ENCODE measurements around the gene LGMN.
A peak's percentile ranks its signal among the peaks of the same experiment; 100 is the strongest.

LGMN gene

DNA sequence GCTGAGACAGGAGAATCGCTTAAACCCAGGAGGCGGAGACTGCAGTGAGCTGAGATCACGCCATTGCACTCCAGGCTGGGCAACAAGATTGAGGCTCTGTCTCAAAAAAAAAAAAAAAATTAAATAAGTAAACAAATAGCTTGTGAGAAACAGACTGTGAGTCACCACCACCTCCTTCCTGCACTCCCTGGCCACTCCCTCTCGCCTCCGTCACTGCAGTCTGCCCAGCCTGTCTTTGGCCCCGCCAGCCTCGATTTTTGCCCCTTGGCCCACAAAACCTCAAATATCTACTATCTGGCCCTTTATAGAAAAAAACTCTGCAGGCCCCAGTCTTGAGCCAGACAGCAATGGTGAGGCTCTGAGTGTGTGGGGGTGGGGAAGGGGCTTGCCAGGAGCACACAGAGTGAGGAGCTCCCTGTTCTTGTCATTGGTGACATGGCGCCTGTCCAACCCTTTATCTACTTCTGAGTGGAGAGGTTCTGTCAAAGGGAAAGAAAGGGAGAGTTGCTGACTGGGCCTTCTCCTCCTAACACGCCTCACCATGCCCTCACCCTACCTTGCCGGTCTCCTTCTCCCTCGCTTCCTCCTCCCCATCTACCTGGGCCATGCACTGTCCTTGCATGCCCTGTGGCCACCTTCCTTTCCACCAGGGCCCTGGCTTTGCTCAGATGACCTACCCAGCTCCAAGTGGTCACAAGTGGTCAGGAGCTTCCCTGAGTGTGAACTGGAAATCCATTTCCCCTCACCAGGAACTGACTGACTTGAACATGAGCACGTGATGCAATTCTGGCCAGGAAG, 22.1 kb downstream of the LGMN start:
- no peak for DNase-seq (ENCODE audit: low read depth in 2 of 2)

DNA sequence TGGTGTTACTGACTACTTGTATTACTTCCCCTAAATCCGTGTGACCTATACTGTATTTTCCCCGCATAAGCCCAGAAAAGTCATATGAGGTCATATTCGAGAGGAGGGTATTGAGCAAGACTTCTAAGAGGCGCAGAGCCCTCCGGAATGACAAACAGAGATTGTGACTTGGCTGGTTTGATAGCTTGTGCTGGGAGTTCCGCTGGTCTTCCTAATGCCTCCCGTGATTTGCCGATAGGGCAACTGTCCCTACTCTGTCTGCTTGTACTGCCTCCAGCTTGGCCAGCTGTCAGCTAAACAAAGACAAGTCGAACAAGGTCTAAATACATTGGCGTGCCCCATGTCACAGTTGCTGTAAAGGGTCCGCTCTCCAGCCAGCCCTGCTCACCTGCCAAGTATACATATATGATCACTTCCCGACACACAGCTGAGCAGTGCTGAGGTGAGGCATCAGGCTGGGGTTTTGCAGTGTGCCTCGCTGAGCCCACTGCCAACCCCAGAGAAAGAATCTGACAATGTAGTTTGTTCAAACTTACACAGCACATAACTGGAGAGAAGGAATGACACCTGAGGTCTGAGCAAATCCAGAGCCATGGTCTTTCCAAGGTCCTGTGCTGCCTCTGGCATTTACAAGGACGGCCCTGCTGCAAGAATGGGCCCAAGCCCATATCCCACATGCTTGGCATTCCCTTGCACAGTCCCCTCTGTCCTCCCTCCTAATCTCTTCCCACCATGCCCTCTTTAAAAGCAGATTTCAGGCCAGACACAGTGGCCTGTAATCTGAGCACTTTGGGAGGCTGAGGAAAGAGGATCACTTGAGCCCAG, 23.7 kb downstream of the LGMN start:
- DNase-seq (ENCODE audit: low read depth in 2 of 2), result no peak

DNA sequence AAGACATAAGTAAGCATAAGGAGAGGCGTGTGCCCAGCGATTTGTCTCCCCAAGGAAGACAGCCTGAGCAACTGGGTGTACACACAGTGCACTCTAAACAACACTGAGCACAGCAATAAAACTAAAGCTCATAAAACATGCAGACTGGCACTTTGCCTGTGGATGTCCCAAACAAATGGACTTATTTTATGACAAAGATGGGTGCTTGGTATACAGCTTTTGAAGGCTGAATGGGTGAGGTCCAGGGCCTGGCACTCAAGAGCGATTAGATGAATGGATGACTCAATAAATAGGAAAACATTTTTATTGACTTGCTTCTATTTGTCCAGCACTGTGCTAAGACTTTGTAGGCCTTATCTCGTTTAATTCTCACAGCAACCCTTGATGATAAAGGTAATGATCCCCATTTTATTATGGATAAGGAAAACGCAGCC, 28.5 kb downstream of the LGMN start:
- no peak for DNase-seq (ENCODE audit: low read depth in 2 of 2)

DNA sequence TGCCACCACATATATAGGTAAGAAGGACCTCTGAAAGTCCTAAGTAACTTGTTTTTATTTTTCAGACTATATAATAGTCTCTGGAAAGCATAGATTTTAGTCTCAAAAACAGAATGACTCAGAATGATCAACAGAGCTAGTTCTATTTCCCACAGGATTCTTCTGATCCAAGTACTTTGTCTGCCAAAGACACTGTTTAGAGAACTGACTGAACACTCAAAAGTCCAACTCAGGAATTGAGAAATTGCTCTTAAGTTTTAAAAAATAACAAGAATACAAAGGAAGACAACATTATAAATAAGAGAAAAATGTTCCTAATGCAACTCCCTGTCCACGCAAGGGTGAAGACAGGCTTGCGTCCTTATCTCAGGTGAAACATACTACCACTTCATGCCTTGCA, 29.0 kb downstream of the LGMN start:
- DNase-seq (ENCODE audit: low read depth in 2 of 2), result no peak

DNA sequence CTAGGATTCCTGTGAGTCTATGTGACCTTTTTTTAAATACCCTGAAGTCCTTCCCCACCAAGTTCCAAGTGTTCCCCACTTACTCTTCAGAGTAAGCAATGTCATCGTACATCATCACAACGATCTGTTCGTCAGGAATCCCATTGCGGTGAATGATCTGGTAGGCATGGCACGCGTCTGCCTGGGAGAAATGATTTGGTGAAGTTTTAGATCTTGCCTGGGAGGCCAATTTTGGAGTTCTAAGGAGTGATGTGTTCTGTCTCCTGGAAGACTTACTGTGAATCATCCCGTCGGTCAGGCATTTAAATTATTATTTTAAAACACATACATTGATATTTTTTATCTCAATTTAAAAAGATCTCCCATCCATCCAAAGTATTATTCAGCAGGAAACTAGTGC, 29.8 kb downstream of the LGMN start:
- DNase-seq (ENCODE audit: low read depth in 2 of 2), result no peak

DNA sequence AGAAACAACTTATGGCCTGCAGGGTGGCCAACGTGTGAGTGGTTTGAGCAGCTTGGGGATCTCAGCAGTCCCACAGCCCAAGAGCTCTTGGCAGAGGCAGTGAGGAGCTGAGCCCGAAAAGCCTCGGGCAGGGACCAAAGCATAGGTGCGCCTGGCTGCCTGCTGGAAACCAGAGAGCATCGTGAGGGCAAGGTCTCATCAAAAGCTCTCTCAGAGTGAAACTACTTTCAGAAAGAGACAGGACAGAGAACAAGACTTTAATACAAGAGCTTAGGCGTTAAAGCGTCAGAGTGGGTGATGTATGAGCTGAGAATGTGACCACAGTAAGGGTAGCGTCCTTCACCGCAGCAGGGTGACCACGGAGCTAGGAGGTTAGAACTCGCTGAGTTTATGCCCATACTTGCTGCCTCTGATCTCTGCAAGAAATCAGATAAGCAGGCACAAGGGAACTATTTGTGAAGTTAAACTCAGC, 30.8 kb downstream of the LGMN start:
- no peak for DNase-seq (ENCODE audit: low read depth in 2 of 2)

DNA sequence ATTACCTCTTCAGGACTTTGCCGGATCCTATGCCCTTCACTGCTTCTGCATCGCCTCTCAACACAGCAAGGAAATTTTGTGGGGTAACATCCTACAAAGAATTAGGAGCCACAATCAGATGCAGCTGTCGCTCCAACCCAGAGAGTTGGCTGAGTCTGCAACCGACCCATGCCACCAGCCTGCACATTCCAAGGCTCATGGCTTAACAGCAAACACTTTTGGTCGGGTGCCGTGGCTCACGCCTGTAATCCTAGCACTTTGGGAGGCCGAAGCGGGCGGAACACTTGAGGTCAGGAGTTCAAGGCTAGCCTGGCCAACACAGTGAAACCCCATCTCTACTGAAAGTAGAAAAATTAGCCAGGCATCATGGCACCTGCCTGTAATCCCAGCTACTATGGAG, 32.3 kb downstream of the LGMN start:
- DNase-seq (ENCODE audit: low read depth in 2 of 2), result no peak

DNA sequence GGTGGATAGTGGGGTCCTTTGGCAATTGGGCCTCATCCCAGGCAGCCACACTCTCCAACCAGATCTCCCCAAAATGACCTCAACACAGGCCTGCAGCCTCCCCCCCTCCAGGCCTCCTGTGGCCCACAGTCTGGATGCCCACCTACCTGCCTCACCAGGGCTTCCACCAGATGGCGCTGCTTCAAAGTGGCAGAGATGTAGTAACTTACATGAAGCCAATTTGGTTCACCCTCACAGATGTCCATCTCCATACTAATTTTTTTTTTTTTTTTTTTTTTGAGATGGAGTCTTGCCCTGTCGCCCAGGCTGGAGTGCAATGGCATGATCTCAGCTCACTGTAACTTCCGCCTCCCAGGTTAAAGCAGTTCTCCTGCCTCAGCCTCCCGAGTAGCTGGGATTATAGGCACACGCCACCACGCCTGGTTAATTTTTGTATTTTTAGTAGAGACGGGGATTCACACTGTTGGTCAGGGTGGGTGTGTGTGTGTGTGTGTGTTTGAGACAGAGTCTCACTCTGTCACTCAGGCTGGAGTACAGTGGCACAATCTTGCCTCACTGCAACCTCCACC, 33.6 kb downstream of the LGMN start:
- DNase-seq (ENCODE audit: low read depth in 2 of 2), result peak; percentile 58 to 68

DNA sequence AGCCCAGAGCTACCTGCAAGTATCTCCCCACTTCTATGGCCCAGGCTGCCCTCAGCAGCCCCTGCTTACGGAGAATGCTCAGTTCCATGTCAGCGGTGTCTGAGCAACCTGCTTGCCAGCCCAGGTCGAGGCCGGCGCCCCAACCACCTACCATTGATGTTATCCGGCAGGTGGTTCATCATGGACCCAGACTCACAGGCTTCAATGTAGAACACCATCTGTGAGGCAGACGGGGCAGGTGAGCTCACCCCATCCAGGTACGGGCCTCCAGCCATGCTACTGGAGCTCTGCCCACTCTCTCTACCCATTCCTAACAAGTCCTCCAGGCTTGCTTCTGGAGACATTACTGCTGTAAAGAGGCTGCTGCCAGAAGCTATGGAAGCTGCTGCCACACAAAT, 35.8 kb downstream of the LGMN start:
- no peak for DNase-seq (ENCODE audit: low read depth in 2 of 2)

DNA sequence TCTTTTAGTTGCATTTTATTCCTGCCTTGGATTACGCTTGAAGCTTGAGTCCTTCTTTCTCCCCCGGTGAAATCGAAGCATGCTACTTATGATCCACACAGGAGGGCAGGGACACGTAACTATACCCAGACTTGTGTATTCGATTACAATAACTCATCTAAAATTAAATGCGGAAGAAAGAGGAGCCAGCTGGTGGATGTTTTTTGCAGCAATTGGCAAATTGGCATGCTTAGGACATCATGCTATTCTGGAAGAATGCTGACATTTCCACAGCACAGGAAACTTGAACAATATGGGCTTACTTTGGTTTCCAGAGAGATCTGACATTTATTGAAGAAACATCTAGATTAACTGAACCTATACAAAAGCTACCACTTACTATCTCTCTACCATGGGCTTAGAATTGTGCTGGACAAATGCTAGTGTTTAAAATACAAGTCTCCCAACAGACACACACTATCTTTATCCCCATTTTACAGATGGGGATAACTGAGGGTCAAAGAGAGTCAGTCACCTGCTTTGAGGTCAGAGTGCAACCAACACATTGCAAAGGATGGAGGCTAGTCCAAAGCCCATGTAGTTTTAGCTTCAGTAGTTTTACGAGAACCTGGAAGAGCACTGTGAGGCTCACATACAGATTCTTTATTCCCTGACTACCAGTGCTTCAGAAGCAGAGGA, 36.3 kb downstream of the LGMN start:
- no peak for DNase-seq (ENCODE audit: low read depth in 2 of 2)

DNA sequence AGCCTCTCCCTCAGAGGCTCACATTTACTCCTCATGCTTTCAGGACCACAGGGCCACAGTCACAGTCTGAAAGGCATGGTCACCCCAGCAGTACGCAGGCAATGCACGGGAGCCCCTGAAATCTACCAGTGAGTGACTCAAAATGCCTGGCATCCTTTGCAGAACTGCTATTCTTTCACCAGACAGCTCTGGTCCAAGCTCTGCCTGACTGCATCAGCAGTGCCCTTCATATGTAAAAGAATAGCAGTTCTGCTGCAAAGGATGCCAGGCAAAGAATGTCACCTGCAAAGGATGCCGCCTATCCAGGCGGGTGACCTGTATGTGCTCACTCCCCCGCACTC, 38.5 kb downstream of the LGMN start:
- DNase-seq (ENCODE audit: low read depth in 2 of 2), result no peak

DNA sequence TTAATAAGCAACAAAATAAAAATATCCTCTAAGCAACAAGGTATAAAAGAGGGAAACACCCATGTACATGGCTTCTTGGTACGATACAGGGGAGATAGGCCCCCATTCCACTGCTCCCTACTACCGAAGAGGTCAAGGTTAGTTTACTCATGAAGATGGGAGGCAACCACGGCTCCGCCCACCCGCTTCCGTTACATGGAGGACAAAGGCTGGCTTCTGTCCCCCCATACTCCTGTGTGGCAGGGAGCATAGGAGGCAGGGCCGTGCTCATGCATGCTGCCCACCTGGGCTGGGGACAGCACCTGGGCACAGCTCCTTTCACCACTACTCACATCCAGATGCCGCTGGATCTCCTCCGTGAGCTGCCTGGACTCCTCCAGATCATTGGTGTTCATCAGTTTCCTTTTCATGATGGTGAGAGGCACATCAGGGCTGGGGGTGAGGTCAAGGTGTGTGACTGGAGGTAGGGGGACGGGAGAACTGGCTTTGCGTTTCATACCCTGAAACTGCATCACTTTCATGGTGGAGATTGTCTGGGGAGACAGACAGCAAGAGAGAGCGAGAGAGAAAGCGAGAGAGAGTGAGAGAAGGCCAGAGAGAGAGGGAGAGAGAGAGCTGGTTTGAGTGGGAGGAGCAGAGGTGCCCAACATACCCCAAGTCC, 39.0 kb downstream of the LGMN start:
- no peak for DNase-seq (ENCODE audit: low read depth in 2 of 2)

DNA sequence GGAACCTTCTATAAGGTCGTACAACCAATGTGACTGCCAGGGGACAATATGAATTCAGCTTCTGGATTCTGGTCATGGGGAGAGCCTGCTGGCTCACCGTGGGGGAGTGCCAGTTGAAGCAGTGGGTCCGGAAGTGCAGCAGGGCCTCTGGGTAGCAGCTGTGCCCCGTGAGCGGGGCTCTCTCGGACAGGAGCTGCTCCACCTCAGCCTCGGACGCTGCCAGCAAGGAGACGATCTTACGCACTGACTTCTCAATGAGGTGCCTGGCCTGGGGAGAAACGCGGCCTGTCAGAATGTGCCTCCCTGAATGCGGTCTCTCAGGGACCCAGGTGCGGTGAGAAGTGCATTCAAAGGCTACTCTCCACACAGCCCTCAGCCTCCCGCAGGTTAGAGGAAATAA, 42.0 kb downstream of the LGMN start:
- DNase-seq (ENCODE audit: low read depth in 2 of 2), result no peak

DNA sequence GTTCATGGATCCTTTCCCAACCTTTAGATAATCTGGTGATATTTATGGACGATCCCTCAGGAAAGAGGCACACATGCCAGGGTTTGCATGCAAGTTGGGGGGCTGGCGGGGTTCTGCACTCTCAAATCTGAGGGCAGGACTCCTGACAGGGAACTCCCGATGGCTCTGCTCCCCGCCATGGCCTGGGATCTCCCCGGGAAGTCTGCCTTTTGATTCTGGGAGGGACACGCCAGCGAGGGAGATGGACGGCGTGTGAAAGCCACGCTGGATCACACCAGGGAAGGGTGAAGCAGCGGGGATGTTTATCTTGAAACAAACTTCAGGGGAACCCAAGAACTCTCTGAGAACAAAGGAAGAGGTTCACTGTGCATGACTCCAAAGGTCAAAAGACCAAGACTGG, 43.6 kb downstream of the LGMN start:
- DNase-seq (ENCODE audit: low read depth in 2 of 2), result no peak

DNA sequence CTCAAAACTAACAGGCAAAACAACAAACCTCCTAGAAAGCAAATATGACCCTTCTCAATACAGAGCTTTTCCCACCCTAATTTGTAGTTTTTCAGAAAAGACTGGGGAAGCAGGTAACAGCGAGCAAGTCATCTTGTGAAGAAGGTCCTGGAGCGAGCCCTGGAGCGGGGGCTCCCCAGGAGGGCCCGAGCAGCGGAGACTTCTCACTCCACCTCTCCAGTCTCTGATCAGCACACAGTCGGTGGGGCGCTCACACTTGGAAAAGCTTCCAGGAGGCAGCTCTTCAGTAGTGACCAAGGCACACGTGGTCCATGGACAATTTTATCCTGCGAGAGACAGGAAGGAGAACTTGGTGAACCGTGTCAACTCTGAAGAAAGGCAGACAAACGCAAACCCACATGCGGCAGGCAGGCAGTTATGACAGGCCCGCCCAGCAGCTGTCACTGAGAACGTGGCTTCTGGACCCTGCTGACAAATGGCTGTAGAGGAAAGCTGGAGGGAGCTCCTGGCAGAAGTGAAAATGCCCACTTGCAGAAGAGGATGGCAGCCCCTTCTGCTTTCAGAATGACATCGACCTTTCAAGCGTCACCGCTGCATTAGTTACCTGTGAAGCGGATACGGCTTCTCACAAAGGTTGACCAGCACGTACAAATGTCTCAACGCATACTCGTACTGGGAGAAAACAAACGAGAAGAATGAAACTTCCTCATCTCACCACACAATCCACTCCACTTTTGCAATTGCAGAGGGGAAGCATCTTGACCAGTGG, 44.2 kb downstream of the LGMN start:
- DNase-seq (ENCODE audit: low read depth in 2 of 2), result no peak

DNA sequence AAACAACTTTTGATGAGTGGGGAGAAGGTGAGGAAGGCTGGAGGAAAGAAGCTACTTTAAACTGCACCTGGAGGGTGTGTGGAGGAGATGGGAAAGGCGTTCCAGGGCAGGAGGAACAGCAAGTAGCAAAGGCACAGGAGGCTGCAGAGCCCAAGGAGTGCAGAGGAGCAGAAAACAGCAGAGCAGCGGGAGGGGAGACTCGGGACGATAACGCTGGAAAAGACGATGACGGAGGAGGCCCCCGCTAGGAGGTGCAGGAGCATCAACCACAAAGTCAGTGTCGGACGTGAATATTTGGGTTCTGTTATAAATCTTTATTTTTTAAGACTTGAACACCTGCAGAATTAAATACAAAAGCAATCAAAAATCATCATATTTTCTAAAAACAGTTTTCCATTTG, 44.9 kb downstream of the LGMN start:
- DNase-seq (ENCODE audit: low read depth in 2 of 2), result no peak

DNA sequence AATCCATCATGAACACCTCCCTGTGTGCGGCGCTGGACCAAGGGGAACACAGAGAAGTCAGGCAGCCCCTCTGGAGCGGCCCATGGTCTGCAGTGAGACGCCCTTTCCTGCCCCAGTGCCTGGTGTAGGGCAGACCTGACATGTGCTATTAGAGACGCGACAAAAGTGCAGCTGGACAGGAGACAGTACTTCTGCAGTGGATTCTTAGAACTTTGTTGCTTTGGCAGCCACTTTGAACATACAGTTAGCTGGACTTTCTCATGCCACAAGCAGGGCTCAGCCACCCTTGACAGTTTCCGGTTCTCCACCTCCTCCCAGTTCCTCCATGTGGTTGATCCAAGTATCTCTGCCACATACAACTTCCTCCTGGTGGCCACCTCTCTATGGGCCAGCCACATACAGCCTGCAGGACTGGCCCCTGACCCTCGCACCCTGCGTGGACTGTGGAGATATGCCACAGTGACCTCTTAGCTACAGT, 45.9 kb downstream of the LGMN start:
- DNase-seq (ENCODE audit: low read depth in 2 of 2), result no peak

DNA sequence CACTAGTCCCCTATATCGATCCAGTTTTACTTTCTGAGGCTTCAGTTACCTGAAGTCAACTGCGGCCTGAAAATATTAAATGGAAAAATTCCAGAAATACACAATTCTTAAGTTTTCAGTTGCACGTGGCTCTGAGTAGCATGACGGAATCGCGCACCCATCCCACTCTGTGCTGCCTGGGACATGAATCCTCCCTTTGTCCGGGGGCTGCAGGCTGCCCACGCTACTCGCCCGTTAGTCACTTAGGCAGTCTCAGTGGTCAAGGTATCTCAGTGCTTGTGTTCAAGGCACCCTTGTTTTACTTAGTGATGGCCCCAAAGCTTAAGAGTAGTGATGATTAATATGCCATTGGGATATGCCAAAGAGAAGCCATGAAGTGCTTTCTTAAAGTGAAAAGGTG, 46.6 kb downstream of the LGMN start:
- no peak for DNase-seq (ENCODE audit: low read depth in 2 of 2)

DNA sequence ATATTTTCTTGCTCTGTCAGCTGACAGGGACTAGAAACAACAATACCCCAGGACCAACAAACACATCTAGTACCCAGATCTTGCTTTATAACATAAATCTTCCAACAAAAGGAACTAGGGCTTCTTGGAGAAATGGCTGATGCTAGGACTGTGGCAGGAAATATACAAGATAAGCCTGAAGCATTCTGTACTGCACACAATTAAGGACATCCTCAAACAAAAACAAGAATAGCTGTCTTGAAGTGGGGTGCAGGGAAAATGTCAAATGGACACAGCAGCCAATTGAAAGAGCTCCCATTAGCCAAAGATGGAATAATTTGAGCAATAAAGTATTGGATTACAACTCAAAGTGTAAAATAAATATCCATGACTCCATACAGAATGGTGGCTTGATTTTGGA, 50.0 kb downstream of the LGMN start:
- DNase-seq (ENCODE audit: low read depth in 2 of 2), result no peak

DNA sequence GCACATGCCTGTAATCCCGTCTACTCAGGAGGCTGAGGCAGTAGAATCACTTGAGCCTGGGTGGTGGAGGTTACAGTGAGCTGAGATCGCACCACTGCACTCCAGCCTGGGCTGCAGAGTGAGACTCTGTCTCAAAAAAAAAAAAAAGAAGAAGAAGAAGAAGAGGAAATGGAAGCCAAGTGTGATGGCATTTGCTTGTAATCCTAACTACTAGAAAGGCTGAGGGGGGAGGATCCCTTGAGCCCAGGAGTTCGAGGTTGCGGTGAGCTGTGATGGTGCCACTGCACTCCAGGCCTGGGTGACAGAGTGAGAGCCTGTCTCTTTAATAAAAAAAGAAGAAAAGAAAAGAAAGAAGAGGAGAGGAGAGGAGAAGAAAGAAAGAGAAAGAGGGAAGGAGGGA, 52.1 kb downstream of the LGMN start:
- DNase-seq (ENCODE audit: low read depth in 2 of 2), result no peak

DNA sequence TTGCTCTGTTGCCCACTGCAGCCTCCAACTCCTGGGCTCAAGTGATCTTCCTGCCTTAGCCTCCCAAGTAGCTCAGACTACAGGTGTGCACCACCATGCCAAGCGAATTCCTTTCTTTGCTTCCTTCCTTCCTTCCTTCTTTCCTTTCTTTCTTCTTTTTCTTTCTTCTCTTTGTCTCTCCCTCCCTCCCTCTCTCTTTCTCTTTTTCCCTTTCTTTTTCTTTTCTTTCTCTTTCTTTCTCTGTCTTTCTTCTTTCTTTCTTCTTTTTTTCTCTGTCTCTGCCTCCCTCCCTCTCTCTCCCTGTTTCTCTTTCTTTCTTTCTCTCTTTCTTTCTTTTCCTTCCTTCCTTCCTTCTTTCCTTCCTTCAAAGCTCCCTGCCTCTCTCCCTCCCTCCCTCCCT, 52.9 kb downstream of the LGMN start:
- no peak for DNase-seq (ENCODE audit: low read depth in 2 of 2)

Measured in stimulated activated CD8-positive, alpha-beta memory T cell treated with anti-CD3 and anti-CD28 coated beads, Interleukin-15, amount 100 ng/mL, for 48 hours (primary cell).